Ishikawa (cell line): ENCODE data around the gene PARP11.

Experiments
- FOXM1 ChIP-seq: IDR thresholded peaks from 2 replicates; pipeline ENCODE4 v1.6.1; 2012; ENCODE audit warnings: low read depth, borderline replicate concordance
- YY1 ChIP-seq: IDR thresholded peaks from 2 replicates; pipeline ENCODE4 v1.6.1; 2012; ENCODE audit warnings: low read depth
- TF ChIP-seq, protein P1 (sequence below): IDR thresholded peaks from 2 replicates; pipeline ENCODE4 v1.6.1; 2012; ENCODE audit warnings: low read depth, mild to moderate bottlenecking
- TF ChIP-seq, protein P2 (sequence below): IDR thresholded peaks from 2 replicates; pipeline ENCODE4 v1.6.1; 2012

DNA sequence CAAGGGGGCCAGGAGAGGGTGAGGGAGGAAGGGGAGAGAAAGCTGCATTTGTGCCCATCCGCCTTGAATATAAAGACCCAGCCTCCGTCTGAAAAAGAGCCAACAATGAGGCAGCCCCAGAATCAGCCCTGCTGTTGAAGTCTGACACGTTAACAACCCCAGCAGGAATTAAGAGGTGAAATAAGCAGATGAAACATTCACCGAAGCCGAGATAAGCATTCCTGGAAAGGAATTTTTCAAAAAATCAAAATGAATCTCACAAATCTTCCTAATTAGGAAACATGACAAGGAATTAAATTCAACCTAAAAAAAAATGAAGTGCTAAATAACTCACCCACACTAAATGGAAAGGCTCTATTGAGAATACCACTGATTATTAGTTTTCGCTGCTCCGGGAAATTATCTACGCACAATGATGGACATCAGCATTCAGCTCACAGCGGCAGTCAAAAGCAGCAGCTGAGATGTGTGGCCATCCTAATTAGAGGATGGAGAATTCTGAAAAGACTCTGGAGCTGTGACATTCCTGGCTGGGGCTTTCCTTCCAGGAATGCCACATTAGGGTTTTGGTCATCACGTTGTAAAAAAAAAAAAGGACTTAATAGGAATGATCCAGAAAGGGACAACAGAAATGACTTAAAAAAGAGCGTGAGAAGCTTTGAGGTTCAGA is 8.2 kb upstream of the PARP11 start:
- TF ChIP-seq, protein P1, sequence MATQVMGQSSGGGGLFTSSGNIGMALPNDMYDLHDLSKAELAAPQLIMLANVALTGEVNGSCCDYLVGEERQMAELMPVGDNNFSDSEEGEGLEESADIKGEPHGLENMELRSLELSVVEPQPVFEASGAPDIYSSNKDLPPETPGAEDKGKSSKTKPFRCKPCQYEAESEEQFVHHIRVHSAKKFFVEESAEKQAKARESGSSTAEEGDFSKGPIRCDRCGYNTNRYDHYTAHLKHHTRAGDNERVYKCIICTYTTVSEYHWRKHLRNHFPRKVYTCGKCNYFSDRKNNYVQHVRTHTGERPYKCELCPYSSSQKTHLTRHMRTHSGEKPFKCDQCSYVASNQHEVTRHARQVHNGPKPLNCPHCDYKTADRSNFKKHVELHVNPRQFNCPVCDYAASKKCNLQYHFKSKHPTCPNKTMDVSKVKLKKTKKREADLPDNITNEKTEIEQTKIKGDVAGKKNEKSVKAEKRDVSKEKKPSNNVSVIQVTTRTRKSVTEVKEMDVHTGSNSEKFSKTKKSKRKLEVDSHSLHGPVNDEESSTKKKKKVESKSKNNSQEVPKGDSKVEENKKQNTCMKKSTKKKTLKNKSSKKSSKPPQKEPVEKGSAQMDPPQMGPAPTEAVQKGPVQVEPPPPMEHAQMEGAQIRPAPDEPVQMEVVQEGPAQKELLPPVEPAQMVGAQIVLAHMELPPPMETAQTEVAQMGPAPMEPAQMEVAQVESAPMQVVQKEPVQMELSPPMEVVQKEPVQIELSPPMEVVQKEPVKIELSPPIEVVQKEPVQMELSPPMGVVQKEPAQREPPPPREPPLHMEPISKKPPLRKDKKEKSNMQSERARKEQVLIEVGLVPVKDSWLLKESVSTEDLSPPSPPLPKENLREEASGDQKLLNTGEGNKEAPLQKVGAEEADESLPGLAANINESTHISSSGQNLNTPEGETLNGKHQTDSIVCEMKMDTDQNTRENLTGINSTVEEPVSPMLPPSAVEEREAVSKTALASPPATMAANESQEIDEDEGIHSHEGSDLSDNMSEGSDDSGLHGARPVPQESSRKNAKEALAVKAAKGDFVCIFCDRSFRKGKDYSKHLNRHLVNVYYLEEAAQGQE = no peak
- TF ChIP-seq, protein P2, sequence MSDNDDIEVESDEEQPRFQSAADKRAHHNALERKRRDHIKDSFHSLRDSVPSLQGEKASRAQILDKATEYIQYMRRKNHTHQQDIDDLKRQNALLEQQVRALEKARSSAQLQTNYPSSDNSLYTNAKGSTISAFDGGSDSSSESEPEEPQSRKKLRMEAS = no peak
- TF ChIP-seq FOXM1 (no peak), YY1 (no peak)
